ENCODE measurements around the gene PAX3.

Gene PAX3

DNA sequence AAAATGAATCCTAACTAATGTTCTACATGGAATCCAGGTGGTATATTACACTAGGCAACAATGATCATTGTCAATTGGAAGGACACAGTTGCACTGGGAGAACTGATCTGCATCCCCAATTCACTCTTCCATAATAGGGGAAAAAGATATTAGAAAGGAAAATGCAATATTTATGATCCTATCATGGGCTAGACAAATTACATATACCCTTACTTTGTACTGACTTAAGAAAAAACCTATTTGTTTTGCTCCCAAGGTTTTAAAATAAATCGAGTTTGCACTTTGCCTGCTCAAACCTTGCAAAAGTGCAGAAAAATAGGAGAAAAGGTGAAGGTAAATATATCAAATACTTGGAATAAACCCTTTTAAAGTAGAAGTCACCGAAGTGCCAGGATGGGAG lies 11.0 kb upstream of the PAX3 start:
- DNase-seq = no peak

DNA sequence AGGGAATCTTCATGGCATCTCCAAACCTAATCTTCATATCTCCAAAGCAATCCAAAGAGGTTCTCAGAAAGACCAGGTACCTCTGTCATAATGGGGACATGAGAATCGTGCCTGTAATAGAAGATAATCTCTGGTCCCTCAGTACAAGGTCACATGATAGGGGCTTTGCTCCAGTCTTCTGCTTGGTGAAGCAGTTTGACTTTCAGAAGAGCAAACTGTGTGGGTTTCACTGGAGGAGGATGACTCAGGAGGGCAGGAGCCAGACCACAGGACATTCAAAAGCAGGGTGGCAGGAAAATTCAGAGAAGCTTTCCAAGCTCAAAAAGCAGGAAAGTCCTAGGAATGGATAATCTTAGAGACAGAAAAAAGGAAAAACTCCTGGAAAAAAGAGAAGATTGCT lies 10.6 kb upstream of the PAX3 start:
- no peak for DNase-seq

DNA sequence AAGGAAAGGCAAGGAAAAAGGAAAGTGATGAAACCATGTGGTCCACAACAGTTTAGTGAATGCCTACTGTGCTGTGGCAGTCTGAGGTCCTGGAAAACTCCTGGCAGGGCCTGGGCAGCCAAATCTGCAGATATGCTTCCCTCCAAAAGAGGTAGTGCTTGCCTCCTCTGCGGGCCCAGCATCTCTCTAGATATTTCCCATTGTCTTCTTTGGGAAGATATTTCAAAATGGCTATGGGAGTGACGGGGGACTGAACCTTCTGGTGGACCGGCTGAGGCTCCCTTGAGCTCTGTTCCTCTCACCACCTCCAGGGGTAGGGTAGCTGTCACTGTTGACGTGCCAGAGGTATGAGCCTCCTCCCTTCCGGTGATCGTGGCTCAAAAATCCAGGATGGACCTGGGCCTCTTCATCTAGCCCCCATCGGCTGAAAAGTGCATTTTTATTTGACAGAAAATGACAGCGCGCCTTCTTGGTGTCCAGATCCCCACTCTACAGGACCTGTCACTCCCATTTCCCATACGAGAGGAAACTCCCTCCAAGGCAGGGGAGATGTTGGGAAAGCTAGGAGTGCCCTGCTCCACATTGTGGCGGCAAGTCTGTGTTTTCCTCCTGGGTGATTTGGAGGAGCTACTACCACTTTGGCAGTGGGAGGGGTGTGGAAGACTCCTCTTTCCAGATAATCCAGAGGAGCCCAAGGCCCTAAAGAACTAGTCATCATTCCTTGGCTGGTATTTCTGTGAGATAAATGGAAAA lies 9.4 kb upstream of the PAX3 start:
- DNase-seq = peak; percentile 51

DNA sequence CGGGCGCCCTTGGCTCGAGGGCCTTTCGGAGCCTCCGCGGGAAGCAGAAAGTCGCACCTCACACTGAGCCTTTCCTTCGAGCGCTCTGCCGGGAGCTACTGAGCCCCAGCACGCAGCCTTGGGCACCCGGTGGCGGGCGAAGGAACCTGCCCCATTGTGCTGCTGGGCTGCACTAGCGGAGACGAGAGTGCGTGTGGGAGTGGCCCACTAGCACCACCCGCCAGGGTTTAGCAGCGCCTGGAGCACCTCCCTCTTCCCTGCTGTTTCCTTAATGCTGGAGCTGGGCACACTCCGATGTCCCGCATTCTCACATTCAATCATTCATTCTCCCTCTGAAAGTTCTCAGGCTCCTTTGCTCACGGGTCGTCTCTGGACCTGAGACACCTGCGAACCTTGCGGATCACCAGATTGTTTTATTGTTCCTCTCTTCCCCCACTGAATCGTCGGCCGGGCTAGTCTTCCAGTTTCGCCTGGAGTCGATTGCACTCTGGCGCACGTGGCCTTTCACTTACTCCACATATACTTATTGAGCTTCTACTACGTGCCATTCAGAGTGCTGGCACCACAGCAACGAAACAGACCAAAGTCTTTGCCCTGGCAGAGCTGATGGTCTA lies 8.5 kb upstream of the PAX3 start:
- DNase-seq = no peak

DNA sequence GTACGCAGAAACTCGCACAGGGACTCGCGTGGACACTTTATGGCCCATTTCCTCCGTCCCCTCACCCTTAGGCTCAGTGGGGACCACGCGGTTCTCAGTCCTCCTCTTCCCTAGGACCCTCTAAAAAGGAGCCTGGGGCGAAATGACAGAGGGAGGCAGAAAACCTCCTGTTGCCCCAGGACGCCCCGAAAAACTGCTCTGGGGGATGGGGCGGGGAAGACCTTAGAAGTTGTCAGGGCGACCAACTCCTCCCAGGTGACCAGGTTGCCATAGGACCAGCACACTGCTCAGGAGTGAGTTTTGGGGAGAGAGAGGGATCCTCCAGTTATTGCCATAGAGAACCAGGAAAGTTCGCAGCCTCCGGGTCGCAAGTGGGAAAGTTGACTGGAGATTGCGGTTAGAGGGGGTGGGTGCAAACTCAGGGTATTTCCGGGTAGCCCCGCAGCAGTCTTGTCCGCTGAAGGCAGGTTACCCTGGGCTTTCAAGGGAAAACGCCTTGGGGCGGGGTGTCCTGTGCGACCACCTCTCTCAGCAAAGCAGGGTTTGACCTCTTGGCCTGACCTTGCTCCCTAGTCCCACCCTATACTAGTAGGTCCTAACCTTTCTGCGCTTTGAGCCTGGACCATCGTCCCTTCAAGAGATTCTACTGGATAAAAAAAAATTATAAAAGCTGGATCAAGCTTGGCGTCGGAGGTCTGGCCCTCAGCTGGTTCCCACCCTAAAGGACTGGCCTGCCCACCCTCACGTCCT lies 7.8 kb upstream of the PAX3 start:
- DNase-seq = no peak

DNA sequence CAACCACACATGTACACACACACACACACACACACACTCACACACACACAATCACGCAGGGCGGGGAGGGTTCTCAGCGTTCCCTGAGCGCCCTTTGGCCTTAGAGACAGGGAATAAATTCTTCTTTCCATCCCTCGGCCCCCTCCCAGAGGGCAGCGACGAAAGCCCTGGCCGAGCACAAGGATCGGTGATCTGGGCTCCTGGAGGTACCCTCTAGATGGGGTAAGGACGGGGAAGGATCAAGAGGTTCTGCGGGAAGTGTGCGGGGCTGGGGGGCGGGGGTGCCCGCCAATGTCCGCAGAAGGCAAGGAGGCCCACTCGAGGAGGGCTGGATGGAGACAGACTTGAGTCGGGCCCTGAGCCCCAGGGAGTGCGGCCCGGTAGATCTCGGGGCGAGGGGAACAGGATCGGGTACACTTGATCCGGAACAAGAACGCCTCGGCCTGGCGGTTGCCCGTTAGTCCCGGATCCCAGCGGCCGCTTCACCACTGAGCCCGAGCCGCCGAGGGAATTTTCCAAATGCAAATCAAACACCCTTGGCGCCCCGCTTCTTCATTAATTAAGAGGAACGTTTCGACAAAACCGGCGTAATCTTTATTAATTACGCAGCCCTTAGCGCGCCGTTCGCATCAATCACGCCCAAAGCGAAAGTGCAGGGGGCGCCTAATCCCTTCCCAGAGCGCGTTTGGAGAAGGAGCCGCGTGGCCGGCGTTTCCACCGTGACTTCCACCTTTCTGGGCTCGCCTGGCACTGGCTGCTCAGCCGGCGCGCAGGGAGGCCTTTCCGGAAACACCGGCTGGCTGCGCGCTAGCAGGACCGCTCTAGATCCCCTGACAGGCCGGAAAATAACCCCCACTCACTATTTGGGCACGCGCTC lies 7.0 kb upstream of the PAX3 start:
- no peak for DNase-seq

DNA sequence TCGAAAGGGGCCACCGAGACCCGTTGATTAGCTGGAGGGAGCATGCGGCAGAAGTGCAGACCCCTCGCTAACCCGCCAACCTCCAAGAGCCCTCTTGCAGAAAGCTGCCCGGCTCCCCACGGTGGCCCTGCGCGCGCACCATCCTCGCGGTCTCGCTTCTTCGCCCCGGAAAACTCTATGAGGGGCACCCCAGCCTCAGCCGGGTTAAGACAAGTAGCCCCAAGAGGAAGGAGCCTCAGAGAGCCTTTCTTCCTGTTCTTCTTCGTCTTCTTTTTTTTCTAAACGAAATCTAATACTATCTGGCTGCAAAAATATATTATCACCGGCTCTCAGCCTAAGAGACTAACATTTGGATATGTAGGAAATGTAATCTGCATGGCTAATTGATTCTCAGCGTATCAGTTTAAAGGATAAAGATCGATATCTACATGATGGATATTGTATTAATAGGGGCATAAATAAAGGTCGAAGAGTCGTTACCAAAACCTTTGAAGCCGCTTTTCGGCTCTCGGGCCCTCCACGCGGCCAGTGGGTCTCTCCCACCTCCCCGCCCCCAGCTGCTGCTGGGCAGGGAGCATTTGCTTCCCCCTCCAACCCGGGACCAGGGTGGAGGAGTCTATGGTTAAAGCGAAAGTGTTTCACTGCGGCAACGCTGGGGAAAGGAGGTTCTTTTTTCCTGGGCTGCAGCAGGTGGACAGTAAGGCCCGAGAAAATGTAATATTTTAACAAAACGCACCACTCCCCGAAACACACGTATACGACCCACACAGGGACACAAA lies 6.1 kb upstream of the PAX3 start:
- no peak for DNase-seq

DNA sequence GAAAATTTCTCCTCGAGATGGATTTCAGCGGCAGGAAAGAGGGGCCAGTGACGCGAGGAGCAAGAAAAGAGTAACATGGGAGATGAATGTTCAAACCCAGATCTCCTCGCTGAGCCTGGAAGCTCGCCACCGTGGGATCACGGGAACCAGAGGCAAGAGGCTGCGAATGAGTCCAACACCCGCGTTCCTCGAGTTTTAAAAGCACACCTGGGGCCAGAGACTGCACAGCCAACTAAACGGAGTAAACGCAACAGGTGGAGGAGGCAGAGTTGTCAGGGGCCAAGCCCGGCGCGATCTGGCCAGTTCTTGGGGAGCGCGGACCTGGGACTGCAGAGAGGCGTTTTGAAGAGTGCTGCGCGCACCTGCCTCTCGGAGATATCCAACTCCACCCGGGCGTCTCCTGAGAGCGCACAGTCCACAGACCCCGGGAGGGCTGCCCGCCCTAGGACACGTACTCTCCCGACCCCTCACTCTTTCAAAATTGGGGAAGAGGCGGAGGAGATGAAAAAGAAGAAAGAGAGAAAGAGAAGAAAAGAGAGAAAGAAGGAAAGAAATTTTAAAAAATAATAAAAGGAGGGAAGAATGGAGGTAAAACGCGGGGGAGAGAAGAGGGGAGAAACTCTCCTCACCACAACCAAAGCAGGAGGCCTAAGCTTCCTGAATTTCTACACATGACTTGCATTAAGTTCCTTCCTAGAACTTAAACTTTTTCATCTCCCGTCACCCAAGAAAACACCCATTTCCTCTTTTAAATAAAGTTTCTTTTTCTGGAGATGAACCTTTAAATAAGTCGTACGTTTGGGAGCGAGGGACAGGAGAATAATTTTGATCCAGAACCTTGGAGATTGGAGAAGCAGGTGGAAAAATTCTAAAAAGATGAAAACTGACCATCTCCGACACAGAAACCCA lies 5.3 kb upstream of the PAX3 start:
- no peak for DNase-seq

DNA sequence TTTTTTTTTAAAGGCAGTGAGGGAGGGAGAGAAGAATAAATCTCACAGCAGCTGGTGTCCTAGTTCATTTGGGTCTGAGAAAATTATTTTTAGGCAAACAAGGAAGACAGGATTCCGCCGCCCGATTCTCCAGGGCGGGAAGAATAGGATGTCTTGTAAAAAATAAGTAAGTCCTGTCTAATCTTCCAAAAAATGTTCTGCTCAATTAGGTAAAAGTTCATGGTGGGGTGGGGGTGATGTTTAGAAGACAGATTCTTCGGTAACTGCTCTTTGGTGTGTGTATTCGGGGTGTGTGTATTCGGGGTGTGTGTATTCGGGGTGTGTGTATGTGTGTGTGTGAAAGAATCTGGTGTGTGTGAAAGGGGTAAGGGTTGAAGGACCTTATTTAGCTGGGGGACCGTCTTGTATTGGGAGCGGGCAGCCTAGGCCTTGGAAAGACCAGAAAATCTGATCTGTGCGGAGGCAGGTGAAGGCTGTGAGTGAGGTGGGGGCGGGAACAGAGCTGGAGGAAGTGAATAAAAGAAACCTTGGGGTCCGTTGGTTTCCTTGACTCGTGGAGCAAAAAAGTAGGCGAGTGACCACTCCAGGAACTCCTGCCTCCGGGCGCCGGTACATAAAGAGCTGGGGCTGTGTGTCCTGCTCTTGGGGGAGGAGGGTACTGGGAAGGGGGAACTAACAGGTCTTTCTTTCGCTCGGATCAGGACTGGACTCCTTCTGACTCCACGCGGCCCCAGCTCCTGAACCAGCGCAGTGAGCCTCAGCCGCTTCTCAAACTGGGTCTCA lies 4.4 kb upstream of the PAX3 start:
- no peak for DNase-seq

DNA sequence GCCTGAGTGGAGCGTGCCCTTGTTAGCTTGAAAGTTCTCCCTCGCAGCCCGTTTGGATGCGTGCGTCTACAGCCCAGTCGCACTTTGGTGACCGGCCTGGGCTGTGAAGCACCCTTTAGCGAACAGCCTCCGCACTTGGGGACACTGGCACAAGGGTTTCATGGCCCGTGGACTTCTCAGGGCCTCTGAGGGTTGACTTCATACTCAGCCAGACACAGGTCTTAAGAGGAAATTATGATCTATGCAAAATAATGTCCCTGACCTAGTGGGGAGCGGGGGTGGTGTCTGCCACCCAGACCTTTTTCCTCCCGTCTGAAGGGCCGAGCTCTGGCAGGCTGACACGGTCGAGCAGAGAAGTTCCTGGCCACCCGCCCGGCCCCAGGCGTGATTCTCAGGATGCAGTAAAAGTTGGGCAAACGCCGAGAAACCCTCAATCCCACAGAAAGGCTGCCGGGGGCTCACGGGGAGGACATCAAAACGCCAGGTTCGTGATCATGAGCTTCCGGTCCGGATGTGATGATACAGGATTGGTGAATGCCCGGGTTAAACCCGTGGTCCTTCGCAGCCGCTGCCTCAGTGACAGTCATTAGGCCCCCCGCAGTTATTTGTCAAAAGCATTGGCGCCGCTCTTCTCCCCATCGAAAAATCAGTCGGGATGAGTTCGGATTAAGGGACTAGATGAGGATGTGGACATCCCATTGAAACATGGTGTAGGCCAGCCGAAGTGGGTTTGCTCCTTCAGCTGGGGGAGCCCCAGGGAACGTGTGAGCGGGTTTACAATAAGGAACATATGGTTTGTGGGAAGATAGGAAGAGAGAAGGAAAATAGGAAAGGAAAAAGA lies 3.6 kb upstream of the PAX3 start:
- DNase-seq = no peak

DNA sequence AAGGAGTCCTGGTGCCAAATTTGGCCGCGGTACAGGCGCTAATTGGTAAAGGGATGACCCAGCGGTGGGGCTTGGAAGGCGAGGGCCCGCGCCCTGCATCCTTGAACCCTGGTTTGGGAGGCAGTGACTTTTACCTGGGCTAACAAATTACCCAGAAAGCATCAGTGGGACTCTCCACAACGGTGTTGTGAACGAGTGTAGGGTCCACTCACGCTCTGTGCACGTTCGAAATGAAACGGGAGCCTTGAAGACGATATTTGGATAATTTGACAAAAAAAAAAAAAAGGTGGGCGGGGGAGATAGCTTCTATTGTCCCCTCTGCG lies 3.0 kb upstream of the PAX3 start:
- no peak for DNase-seq

DNA sequence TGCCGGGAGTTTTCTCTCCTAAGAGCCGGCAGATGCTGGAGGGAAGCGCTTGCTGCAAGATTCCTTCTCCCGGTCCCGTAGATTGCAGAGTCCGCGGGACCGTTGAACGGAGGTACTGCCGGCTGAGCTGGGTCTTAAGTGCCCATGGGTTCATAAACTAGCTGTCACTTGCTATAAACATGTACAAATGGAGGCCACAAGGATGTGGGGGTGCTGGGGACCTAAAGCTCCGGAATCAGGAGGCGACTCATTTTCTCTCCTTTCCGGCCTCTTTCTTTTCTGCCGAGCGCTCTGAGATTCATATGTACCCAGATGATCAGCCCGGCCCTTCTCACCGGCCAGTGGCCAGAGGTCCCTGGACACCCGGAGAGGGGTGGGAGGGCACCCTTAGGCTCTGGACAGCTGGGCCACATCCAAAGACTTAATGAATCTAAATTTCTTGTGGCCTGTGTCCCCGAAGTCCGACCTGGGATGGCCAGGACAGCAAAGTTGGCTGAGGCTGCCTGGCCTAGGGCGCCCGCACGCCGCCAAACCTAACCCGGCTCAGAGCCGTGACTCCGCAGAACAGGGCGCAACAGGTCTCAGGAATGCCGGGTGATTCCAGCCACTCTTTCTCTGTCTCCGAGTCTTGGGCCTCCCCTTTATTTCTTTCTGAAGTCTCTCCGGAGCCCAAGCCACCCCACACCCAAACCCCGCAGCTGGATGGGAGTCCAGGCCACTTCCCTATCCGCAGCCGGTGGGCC lies 2.4 kb upstream of the PAX3 start:
- DNase-seq = no peak

DNA sequence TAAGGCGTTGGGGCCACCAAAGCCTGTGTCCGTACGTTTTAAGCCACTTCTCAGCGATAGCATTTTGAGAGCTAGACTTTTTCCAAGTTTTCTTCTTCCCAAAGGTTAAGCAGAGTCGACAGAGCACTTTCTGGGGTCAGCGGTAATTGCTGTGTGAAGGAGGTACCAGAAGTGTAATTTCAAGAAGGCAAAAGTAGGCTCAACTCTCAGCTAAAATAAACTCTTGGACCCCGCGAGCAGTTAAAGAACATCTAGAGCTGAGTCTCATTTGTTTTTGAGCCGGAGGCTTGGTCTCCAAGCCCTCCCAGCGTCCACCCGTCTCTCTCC lies 1.9 kb upstream of the PAX3 start:
- no peak for DNase-seq

DNA sequence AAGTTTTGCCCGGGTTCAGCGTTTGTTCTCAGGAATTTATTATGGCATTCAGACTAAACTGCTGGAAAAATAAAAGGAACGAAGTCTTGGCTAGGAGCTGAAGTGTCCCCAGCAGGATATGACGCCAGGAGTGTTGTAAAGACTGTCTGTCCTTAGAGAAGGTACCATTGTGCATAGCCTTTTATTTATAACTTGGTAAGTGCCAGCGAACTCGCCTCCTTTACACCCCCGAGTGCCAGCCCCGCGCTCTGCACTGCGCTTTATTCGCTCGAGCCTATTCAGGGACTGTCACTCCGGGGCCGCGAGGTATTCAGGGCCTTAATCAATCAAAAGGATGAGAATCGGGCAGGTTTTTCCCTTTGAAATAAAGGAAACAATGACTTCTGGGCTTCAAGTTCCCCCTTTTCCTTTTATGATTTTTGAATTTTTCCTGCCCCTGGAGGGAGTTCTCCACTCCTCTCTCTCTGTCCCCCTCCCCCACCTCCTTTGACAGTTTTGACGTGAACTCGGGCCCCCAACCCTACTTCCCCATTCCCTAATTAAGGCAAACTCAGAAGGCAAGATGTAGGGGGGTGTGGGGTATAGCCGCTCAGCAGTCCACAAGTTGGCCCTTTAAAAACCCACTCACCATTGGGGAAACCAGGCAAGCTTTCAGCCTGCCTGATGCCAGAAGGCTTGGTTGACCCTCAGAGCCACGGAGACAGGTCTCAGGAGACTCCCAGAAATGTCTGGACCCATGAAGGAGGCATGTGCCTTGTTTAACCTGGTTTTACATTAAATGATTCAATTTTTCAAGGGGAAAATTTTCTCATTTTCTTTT lies 1.3 kb upstream of the PAX3 start:
- DNase-seq = no peak

DNA sequence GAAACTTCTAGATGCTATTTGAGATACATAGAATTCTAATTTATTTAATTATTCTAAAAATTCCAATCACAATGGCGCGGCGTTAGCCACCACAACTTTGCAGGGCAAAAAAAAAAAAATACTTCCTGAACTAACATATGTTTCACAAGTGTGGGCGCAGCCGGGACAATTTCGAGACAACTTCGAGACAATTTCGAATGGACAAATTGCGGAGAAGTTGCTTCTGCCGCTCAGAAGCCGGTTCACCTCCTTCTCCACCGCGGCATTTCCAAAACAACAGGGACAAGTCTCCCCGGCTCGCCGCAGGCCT lies 842 bp downstream of the PAX3 start:
- DNase-seq = no peak

DNA sequence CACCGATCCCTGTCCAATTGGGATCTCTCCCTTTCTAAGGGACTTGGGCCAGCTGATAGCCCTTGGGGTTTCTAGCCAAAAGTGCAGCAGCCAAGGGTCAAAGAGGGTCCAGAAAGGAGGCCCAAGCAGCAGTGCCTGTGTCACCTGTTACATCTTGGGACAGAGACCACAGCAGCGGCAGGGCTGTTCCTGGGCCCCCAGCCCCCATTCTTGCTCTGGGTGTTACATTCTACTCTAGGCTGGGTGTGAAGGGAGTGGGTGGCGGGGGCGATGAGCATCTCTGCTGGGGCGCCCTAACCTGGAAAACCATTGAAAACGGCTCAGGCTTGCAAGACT lies 1.2 kb downstream of the PAX3 start:
- DNase-seq = no peak

DNA sequence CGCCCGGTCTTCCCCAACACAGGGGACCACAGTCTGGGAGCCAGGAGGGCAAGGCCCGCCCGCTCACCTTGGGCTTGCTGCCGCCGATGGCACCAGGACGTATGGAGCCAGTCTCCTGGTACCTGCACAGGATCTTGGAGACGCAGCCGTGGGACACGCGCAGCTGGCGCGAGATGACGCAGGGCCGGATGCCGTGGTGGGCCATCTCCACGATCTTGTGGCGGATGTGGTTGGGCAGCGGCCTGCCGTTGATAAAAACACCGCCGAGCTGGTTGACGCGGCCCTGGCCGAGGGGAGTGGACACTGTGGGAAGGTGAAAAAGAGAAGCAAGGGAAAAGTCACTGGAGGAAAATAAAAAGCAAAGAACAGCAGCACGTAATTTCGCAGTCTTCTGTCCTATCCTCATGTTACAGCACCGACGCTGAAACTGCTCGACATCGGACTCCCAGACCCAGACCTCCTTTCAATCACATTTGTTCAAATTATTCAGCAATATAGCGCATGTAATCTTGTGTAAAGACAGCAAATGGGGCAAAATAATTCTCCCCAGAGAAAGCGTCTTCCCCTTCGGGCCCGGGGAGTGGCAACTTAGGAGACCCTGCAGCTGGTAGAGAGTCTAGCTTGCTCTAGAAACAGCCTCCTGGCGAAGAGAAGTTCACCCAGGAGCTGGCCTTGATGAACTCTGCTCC lies 1.7 kb downstream of the PAX3 start:
- DNase-seq = no peak

DNA sequence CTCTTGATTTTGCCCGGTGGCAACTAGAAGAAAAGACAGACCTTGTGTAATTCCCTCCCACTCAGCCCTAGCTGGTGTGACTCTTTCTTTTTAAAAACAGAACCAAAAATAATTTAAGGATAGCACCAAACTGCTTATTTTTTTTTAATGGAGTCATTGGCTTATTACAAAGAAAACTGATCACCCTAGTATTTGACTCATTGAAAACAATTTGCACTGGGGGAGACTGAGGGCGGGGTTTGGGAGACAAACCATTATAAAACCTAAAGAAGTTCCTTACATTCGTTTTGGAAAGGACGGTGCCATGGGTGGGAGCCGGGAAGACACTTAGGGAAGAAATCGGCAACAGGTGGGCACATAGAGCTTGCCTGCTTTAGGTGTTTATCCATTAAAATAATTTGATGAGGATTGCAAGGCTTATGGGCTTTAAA lies 2.5 kb downstream of the PAX3 start:
- DNase-seq = no peak
